IMR-90 (cell line): Measurements from ENCODE around the gene CAST. TPM values are rescaled to one million over a fixed set of nuclear protein-coding genes. Genes with fewer than 3 reads are reported as not detected.
A peak's percentile ranks its signal among the peaks of the same experiment; 100 is the strongest.

Source experiments
- ATAC-seq: fragments of 200-7000 bp; cut with Tn5 transposase; 2 replicates; pipeline ENCODE4 v1.9.1; 2020; ENCODE audit warnings: low read depth, mild to moderate bottlenecking, moderate library complexity
- Bru-seq: library from RNA; stranded (reverse); fragments of 400-500 nt; gene quantifications from one replicate; lab custom pipeline; 2021; lab: Mats Ljungman, UMichigan
- BruChase-seq, 2 experiments: library from RNA; stranded (reverse); fragments of 400-500 nt; gene quantifications; one replicate each; lab custom pipeline; 2021; lab: Mats Ljungman, UMichigan
- BruUV-seq: library from RNA; stranded (reverse); fragments of 400-500 nt; replicated peaks from 2 replicates; lab custom pipeline; 2021; lab: Mats Ljungman, UMichigan
- CTCF ChIA-PET: fragments of 300-600 bp; formaldehyde crosslinking; extraction: SDS; loops from one replicate; lab custom pipeline; 2021; ENCODE audit warnings: antibody characterized with exemption; lab: Yijun Ruan, JAX
- POLR2A ChIA-PET: fragments of 300-600 bp; sonication (Branson Sonifier 250); formaldehyde crosslinking; loops from one replicate; lab custom pipeline; 2022; ENCODE audit warnings: antibody characterized with exemption; ENCODE audit not compliant: unreplicated experiment; lab: Charles Lee
- DNase-seq: peaks from one replicate; pipeline ENCODE4 v3.0.0; 2013
- H2AFZ ChIP-seq: replicated peaks from 2 replicates; pipeline ENCODE3; 2013; ENCODE audit warnings: low read length, mild to moderate bottlenecking; ENCODE audit not compliant: poor library complexity
- H2AK5ac ChIP-seq: 2 replicates; pipeline ENCODE4 v1.6.1; 2013; ENCODE audit warnings: low read depth, low read length, inconsistent platforms
- H2AK9ac ChIP-seq: replicated peaks from 2 replicates; pipeline ENCODE3; 2013; ENCODE audit warnings: mild to moderate bottlenecking, low read depth, low read length, moderate library complexity; ENCODE audit not compliant: poor library complexity
- H2BK120ac ChIP-seq: 2 replicates; pipeline ENCODE4 v1.6.1; 2013; ENCODE audit warnings: low read depth, low read length, inconsistent platforms
- H2BK15ac ChIP-seq: 3 replicates; pipeline ENCODE4 v1.6.1; 2013; ENCODE audit warnings: low read depth, low read length, inconsistent platforms
- H2BK20ac ChIP-seq: 2 replicates; pipeline ENCODE4 v1.6.1; 2013; ENCODE audit warnings: low read depth, mild to moderate bottlenecking, inconsistent platforms, low read length, moderate library complexity
- H2BK5ac ChIP-seq: 2 replicates; pipeline ENCODE4 v1.6.1; 2013; ENCODE audit warnings: mild to moderate bottlenecking, low read depth, low read length, inconsistent platforms; ENCODE audit not compliant: poor library complexity, severe bottlenecking
- H3K14ac ChIP-seq: replicated peaks from 2 replicates; pipeline ENCODE4 v1.6.1; 2013; ENCODE audit warnings: low read depth, low read length, inconsistent platforms
- H3K18ac ChIP-seq: 2 replicates; pipeline ENCODE4 v1.6.1; 2013; ENCODE audit warnings: low read depth, low read length, control low read depth
- H3K23ac ChIP-seq: 2 replicates; pipeline ENCODE4 v1.6.1; 2013; ENCODE audit warnings: low read depth, low read length, inconsistent platforms
- H3K27ac ChIP-seq: 2 replicates; pipeline ENCODE4 v1.5.1; 2013; ENCODE audit warnings: mild to moderate bottlenecking, control low read depth, low read length; ENCODE audit not compliant: insufficient read depth
- H3K27me3 ChIP-seq: 2 replicates; pipeline ENCODE4 v1.6.1; 2013; ENCODE audit warnings: low read length; ENCODE audit not compliant: control insufficient read depth, insufficient read depth
- H3K36me3 ChIP-seq: 2 replicates; pipeline ENCODE4 v1.6.1; 2013; ENCODE audit warnings: low read length, mixed read lengths; ENCODE audit not compliant: control insufficient read depth, insufficient read depth
- H3K4ac ChIP-seq: 2 replicates; pipeline ENCODE4 v1.6.1; 2013; ENCODE audit warnings: low read depth, low read length, inconsistent platforms
- H3K4me1 ChIP-seq: 2 replicates; pipeline ENCODE4 v1.6.1; 2013; ENCODE audit warnings: low read length, mixed read lengths; ENCODE audit not compliant: control insufficient read depth, insufficient read depth
- H3K4me2 ChIP-seq: 2 replicates; pipeline ENCODE4 v1.6.1; 2013; ENCODE audit warnings: low read depth, mild to moderate bottlenecking, control low read depth, low read length, moderate library complexity
- H3K4me3 ChIP-seq: 2 replicates; pipeline ENCODE4 v1.5.1; 2013; ENCODE audit warnings: low read depth, mild to moderate bottlenecking, control low read depth, low read length, moderate library complexity; ENCODE audit not compliant: insufficient read depth
- H3K56ac ChIP-seq: 2 replicates; pipeline ENCODE4 v1.6.1; 2013; ENCODE audit warnings: low read length, inconsistent platforms; ENCODE audit not compliant: insufficient read depth; ENCODE audit errors: extremely low read depth
- H3K79me1 ChIP-seq, 2 experiments: 2 replicates each; pipeline ENCODE4 v1.6.1; 2013; ENCODE audit warnings: low read length in 2 of 2, inconsistent platforms in 1 of 2, low read depth in 1 of 2
- H3K9ac ChIP-seq: 2 replicates; pipeline ENCODE4 v1.6.1; 2013; ENCODE audit warnings: low read depth, low read length, control low read depth
- H3K9me1 ChIP-seq: 2 replicates; pipeline ENCODE4 v1.6.1; 2013; ENCODE audit warnings: low read length, inconsistent platforms; ENCODE audit not compliant: insufficient read depth
- H3K9me3 ChIP-seq: 2 replicates; pipeline ENCODE4 v1.6.1; 2013; ENCODE audit warnings: low read length; ENCODE audit not compliant: control insufficient read depth, insufficient read depth
- H4K20me1 ChIP-seq: 2 replicates; pipeline ENCODE4 v1.6.1; 2013; ENCODE audit warnings: low read length, inconsistent platforms; ENCODE audit not compliant: insufficient read depth
- H4K5ac ChIP-seq: 2 replicates; pipeline ENCODE4 v1.6.1; 2013; ENCODE audit warnings: mild to moderate bottlenecking, low read depth, low read length, control low read depth
- H4K8ac ChIP-seq, 2 experiments: 2 replicates each; pipeline ENCODE4 v1.6.1; 2013; ENCODE audit warnings: low read depth in 2 of 2, low read length in 2 of 2, control low read depth in 1 of 2, inconsistent platforms in 1 of 2
- H4K91ac ChIP-seq: 2 replicates; pipeline ENCODE4 v1.6.1; 2013; ENCODE audit warnings: low read depth, low read length, inconsistent platforms; ENCODE audit not compliant: insufficient read depth
- BHLHE40 ChIP-seq: fragments of 150-350 bp; IDR thresholded peaks from 2 replicates; pipeline ENCODE4 v1.6.1; 2016; ENCODE audit warnings: mild to moderate bottlenecking, low read depth, low read length
- CEBPB ChIP-seq: IDR thresholded peaks from 2 replicates; pipeline ENCODE4 v1.6.1; 2012; ENCODE audit warnings: low read depth, low read length, improper control_type of control experiment
- CHD1 ChIP-seq: IDR thresholded peaks from 2 replicates; pipeline ENCODE4 v1.6.1; 2012; ENCODE audit warnings: low read depth, low read length, improper control_type of control experiment
- MAZ ChIP-seq: IDR thresholded peaks from 2 replicates; pipeline ENCODE4 v1.6.1; 2012; ENCODE audit warnings: low read depth, mild to moderate bottlenecking, low read length, improper control_type of control experiment, moderate library complexity, borderline replicate concordance
- WGBS, 2 experiments: methylation state at CpG; one replicate each; pipeline versions ENCODE4 v1.1.5 to v1.1.7; 2013; ENCODE audit warnings: missing lambda C conversion rate in 2 of 2; ENCODE audit not compliant: insufficient read length in 1 of 2; ENCODE audit errors: extremely low coverage in 2 of 2; 5-methylcytosine and 5-hydroxymethylcytosine counted together
- dilution Hi-C: fragments of 300-500 bp; cut with HindIII; formaldehyde crosslinking; loops from one replicate; pipeline ENCODE4 v1.14.3; 2018; ENCODE audit warnings: low sequenced_read_pairs; ENCODE audit not compliant: unreplicated experiment
- in situ Hi-C: fragments of 300-500 bp; cut with MboI; formaldehyde crosslinking; loops from 3 replicates; pipeline ENCODE4 v1.14.3; 2019; ENCODE audit warnings: low sequenced_read_pairs, inconsistent platforms, mixed read lengths
- intact Hi-C: fragments of 100-400 bp; cut with micrococcal nuclease; formaldehyde crosslinking; loops from 2 replicates; pipeline ENCODE4 v1.10.0; 2022
- long read RNA-seq: library from polyadenylated mRNA; unstranded; transcript quantifications from one replicate; pipeline ENCODE4 v2.0.0, GENCODE V29; 2021; ENCODE audit not compliant: unreplicated experiment
- polyA plus RNA-seq, 3 experiments: library from polyadenylated mRNA; depleted of rRNA; stranded (reverse); fragments of >200 nt; gene quantifications; 2 replicates each; pipeline ENCODE4 v1.2.3, GENCODE V29; 2012; ENCODE audit warnings: low replicate concordance in 1 of 3
- total RNA-seq: library from RNA; depleted of rRNA; stranded (reverse); fragments of >200 nt; gene quantifications from 2 replicates; pipeline ENCODE4 v1.2.3, GENCODE V29; 2012; rRNA removed

The CAST gene, protein sequence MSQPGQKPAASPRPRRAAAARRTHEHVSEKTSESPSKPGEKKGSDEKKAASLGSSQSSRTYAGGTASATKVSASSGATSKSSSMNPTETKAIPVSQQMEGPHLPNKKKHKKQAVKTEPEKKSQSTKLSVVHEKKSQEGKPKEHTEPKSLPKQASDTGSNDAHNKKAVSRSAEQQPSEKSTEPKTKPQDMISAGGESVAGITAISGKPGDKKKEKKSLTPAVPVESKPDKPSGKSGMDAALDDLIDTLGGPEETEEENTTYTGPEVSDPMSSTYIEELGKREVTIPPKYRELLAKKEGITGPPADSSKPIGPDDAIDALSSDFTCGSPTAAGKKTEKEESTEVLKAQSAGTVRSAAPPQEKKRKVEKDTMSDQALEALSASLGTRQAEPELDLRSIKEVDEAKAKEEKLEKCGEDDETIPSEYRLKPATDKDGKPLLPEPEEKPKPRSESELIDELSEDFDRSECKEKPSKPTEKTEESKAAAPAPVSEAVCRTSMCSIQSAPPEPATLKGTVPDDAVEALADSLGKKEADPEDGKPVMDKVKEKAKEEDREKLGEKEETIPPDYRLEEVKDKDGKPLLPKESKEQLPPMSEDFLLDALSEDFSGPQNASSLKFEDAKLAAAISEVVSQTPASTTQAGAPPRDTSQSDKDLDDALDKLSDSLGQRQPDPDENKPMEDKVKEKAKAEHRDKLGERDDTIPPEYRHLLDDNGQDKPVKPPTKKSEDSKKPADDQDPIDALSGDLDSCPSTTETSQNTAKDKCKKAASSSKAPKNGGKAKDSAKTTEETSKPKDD
- total RNA-seq (128 and 183 TPM in 2 replicates), polyA plus RNA-seq (2012; rRNA removed) (81.9 and 91.3 TPM in 2 replicates), Bru-seq, nascent RNA (percentile 90 among the genes with signal in this experiment), BruChase-seq, experiment 1, labeled RNA remaining after a 6-hour chase (percentile 77 among the genes with signal in this experiment), BruChase-seq, experiment 2, labeled RNA remaining after a 2-hour chase (percentile 74 among the genes with signal in this experiment)
- polyA plus RNA-seq (2012; cell fraction: cytosol; rRNA removed) = 31.1 and 42.0 TPM in 2 replicates
- polyA plus RNA-seq (2012; cell fraction: nucleus; rRNA removed; ENCODE audit: low replicate concordance) = 19.8 and 93.2 TPM in 2 replicates
- long read RNA-seq, full-length matches to known transcripts = 5 of 115 reads
- long read RNA-seq, partial matches to known transcripts = 48 of 115 reads
- long read RNA-seq, other reads (novel, unspliced or antisense) = 62 of 115 reads

DNA sequence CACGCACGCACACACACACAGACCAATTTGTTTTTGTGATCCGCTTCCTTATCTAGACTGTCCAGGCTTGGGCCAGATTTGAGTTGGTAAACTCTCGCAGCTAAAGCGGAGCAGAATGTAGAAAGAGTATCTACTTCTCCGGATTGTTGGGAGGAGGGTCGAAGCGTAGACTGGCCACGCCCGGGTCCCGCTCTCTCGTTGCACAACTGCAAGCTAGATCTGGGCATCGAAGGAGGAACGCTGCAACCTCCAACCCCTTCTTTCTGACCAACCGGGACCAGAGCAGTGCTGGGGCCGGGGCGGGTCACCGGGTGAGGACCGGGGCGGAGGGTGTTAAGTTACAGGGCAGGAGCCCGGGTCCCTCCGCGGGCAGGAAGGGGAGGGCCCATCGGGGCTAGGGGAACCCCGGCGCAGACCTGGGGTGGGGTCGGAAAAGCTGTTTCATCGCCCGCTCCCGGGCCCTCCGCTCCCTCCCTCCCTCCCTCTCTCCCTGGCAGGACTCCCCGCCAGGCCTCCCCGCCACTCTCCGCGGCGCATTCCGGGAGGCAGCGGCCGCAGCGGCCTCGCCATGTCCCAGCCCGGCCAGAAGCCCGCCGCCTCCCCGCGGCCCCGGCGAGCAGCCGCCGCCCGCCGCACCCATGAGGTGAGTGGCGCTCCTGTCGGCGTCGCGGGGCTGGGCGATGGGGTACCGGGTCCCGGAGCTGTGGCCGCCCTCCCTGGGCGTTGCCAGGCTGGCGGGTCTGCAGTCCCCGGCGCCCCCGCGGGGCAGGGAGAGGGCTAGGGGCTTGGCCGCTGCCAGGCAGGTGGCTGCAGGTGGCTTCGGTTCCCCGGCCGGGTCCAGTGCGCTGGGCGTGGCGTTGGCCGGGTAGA lies at the start of gene CAST:
TSS of gene CAST (plus strand) at position 522 of the 870 bp plus-strand sequence. CDS start at position 569, 47 bp downstream.
- Histone ChIP-seq H4K91ac (peak within 1 kb of the TSS; percentile 88), H2AK5ac (peak within 1 kb of the TSS; percentile 79), H2BK5ac (peak within 1 kb of the TSS; percentile 89), H3K56ac (peak within 1 kb of the TSS; percentile 76), H3K36me3 (no peaks in the 10 kb centered on the region), H3K9ac (peak within 1 kb of the TSS; percentile 86), H3K27me3 (no peaks in the 10 kb centered on the region), H3K9me3 (no peaks in the 10 kb centered on the region), H2BK120ac (peak within 1 kb of the TSS; percentile 85), H4K5ac (peak within 1 kb of the TSS; percentile 82), H3K4me3 (peak within 1 kb of the TSS; percentile 92), H3K18ac (peak within 1 kb of the TSS; percentile 40), H2BK15ac (peak within 1 kb of the TSS; percentile 29; the same call in 2 of the 3 replicates), H3K79me1 (peaks cover 16 to 44% of the 10 kb centered on the region in 2 experiments), H2AK9ac (peak within 1 kb of the TSS; percentile 99), H3K4ac (peak within 1 kb of the TSS; percentile 98), H4K20me1 (peaks cover 37% of the 10 kb centered on the region), H3K4me1 (peaks cover 1% of the 10 kb centered on the region; the same call in 1 of the 2 replicates), H3K27ac (peak within 1 kb of the TSS; percentile 90), H2AFZ (peak within 1 kb of the TSS; percentile 97), H3K23ac (peak within 1 kb of the TSS; percentile 97), H2BK20ac (peak within 1 kb of the TSS; percentile 64), H4K8ac (peak within 1 kb of the TSS; percentile 84 to 97), H3K4me2 (peak within 1 kb of the TSS; percentile 87), H3K9me1 (peaks cover 3% of the 10 kb centered on the region), H3K14ac (peak within 1 kb of the TSS; percentile 97)
- in situ Hi-C loops (no loop called here), intact Hi-C loops (loop anchor here (5.0 to 10.0 kb wide), 3 partner anchors 35 to 707 kb away; no protein-coding TSS in a partner anchor), dilution Hi-C loops (no loop called here)
- TF ChIP-seq MAZ (no peak), CHD1 (no peak), CEBPB (peak; percentile 98), BHLHE40 (0 out of 2 replicates have a peak, but pooled peaks have one; percentile 19)
- 0% methylated on average over 17 of the region's 75 CpGs; no CpG with 5 or more reads in 1 of the 2 experiments for WGBS, 2 experiments
- ChIA-PET POLR2A (interaction anchor here (0.6 to 1.5 kb wide), 2 partner anchors 25 to 62 kb away, joined by 3 read pairs; no protein-coding TSS in a partner anchor), CTCF (interaction anchor here (1.8 kb wide), 1 partner anchor 48 kb away, joined by 14 read pairs; no protein-coding TSS in a partner anchor)
- no TSS peak for BruUV-seq
- ATAC-seq (peak; percentile 79), DNase-seq (peak; percentile 85)
